ENCODE data around the gene REC8.

DNA sequence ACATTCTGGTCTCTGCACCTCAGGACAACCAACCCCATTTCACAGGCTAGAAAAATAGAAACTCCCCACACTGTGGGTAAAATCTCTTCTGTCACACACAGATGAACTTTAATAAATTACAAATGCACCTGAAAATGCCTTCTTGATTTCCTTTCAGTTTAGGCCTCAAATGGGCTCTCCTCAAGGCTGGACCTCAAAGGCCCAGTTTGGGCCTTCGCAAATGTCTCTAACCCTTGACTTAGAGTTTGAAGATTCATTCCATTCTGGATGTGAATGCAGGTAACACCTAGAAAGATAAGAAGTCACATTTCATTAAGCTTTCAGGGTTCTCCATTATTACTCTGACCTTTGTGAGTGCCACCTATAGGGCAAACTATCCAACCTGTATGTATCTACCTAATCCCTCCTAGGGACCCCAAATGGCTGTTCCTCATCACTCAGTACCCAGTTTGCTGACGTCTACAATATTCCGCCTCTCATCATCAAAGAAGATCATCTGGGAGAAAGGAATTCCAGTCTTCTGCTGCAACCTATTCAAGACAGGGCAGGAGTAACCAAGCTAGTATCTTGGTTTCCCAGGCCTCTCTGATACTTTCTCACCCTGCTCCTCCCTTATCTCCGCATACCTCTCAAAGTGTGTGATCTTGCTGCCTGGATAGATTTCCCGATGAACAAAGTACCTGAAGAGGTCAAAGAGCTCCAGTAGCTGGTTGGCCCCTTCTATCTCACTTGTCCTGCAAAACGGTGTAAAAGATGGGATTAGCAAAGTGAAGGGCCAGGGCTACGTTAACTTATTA lies 42.2 kb downstream of the REC8 start:
- TF ChIP-seq, protein P1, sequence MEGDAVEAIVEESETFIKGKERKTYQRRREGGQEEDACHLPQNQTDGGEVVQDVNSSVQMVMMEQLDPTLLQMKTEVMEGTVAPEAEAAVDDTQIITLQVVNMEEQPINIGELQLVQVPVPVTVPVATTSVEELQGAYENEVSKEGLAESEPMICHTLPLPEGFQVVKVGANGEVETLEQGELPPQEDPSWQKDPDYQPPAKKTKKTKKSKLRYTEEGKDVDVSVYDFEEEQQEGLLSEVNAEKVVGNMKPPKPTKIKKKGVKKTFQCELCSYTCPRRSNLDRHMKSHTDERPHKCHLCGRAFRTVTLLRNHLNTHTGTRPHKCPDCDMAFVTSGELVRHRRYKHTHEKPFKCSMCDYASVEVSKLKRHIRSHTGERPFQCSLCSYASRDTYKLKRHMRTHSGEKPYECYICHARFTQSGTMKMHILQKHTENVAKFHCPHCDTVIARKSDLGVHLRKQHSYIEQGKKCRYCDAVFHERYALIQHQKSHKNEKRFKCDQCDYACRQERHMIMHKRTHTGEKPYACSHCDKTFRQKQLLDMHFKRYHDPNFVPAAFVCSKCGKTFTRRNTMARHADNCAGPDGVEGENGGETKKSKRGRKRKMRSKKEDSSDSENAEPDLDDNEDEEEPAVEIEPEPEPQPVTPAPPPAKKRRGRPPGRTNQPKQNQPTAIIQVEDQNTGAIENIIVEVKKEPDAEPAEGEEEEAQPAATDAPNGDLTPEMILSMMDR (IDR thresholded peaks at IDR 0.05): no peak
- TF ChIP-seq POLR2A (IDR thresholded peaks at IDR 0.05) (no peak), POLR2AphosphoS5 (IDR thresholded peaks at IDR 0.05) (no peak)

Measured in prostate gland (tissue), 2 donors.